Measurements from ENCODE around the gene SEC61A1.
A peak's percentile ranks its signal among the peaks of the same experiment; 100 is the strongest.

SEC61A1 gene

DNA sequence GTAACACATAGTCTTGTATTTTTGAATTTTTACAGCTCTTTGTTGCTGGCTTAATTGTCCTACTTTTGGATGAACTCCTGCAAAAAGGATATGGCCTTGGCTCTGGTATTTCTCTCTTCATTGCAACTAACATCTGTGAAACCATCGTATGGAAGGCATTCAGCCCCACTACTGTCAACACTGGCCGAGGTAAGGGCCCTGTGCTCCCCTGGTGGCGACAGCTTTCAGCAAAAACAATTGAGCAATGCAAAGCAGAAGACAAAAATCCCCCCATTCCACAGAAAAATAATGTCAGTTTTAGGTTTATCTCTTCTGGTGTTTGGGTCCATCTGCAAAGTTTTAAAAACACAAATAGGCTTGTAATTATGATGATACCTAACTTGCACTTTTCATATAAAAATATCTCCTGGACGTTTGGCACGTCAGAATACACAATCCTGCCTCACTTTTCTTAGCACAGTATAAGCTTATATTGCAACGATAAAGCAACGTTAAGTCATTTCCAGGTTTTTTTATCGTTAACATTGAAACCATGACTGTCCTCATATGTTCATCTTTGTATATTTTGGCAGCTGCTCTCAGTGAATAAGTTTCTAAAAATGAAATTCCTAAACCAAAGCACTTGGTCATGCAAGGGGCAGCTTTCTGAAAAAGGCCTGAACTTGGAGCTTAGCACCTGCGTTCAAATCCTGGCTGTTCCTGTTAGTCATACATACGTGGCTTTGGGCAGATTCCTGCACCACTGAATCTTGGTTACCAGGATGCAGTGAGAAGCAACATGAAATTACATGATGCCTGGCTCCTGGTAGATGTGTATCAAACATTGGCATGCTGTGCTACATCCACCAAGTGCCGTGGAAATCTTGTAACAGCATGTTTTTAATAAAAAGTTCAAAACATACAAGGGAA is 8.5 kb downstream of the SEC61A1 start:
- no peak for DNase-seq

DNA sequence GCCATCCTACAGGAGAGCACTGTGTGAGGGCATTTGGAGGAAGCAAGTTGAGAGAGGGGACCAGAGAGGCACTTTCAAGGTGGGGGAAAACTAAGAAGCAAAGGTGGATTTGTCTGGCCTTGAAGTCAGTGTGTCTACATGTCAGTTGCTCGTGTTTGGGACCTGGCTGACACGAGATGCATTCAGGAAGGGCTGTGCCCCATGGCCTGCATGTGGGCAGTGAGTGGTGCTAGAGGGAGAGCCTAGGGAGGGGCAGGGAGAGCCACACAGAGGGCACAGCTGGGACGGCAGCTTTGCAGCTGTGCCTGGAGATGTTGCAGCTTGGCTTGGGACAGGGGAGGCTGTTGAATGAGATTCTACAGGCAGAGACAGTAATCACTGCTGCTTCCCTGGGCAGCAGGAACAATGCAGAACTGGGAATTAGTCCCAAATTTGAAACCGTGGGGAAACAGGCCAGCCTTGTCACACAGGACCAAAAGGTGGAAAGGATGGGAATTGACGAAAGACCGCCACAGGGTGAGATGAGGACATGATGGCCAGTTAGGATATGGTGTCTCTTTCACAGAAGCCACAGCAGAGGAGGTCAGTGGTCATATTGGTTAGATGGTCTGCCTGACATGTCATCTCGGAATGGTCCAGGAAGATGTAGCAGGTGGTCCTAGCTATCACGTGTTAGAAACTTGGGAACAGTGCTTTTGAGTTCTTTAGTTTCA is 10.0 kb downstream of the SEC61A1 start:
- no peak for DNase-seq

DNA sequence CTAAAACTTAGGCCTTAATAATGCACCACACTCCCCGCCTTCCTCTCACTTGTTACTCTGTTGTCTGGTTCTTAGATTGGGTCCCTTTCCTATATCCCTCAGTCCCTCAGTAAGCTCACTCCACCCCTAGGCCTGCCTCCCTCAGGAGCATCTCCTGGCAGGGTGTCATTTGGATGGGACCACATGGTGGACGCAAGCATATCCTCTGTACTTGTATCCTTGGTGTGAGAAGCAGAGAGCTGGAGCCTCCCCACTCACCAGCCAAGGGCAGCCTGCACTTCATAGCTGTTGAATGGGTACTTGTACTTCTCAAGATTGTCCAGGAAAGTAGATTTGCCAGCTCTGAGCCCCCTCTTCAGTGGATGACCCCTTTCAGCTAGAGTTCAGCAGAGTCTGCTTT is 11.6 kb downstream of the SEC61A1 start:
- DNase-seq: no peak

- no peak for DNase-seq
These were observed 12.7 kb downstream of the SEC61A1 start for GRCh38 chr3:128064962-128065361.

- no peak for DNase-seq
These were observed 13.9 kb downstream of the SEC61A1 start for GRCh38 chr3:128066114-128066513.

DNA sequence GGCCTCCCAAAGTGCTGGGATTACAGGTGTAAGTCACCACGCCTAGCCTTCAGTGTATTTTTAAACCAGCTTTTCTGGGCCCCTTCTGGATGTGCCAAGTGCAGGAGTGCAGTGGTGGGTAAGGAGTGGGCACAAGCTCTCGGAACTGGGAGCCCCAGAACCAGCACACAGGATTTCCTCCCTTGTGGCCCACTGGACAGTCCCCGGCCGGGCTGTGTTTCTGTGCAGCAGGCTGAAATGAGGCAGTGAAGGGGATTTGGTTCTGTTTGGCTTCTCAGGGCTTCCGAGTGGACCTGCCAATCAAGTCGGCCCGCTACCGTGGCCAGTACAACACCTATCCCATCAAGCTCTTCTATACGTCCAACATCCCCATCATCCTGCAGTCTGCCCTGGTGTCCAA is 14.4 kb downstream of the SEC61A1 start:
- DNase-seq: no peak

- no peak for DNase-seq
These were observed 15.3 kb downstream of the SEC61A1 start for GRCh38 chr3:128067489-128067888.

- peak in 1 of 2 donors; percentile 47 for DNase-seq
These were observed 16.0 kb downstream of the SEC61A1 start for GRCh38 chr3:128068156-128068620.

- DNase-seq: no peak
These were observed 17.0 kb downstream of the SEC61A1 start for GRCh38 chr3:128069271-128069670.

GRCh38 chr3:128070898-128071591 is 18.8 kb downstream of the SEC61A1 start:
- no peak for DNase-seq

GRCh38 chr3:128071771-128072453 is 19.7 kb downstream of the SEC61A1 start:
- no peak for DNase-seq

GRCh38 chr3:128072454-128073184 is 20.4 kb downstream of the SEC61A1 start:
- DNase-seq: no peak

DNA sequence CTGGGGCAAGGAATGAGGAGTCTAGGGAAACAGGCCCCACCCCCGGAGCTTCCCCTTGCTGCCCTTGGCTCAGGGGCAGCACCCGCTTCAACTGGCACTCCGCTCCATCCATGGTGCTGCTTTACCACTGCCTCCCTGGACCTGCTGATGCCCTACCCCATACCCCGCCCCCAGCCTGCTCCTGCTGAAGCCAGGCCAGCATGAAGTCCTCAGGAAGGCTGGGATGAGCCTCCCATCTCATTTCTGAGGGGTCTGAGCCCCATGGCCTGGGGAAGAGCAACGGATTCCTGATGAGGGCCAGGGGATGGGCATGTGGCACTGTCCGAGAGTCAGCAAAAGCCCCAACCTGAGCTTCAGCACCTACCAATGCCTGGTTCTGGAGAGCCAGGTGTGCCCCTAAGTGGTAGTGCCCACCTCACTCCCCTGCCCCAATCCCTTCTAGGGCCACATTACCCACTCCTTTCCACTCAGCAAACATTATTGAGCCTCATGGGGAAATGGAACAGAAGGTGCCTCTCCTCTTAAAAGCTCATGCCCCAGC is 21.0 kb downstream of the SEC61A1 start:
- no peak for DNase-seq

DNA sequence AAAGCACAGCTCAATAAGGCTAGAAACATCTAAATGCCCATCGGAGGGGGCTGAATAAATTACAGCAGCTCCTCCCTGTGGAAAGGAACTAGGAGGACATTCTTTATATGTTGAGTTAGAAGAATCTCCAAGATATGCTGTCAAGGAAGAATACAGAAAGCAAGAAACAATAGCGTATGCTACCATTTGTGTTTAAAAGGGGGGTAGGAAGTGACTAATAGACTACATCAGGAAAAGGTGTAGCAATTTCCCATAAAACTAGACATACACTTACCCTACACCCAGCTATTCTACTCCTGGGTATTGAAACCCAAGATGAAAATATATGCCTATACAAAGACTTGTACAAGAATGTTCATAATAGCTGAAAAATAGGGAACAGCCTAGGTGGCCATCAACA is 21.6 kb downstream of the SEC61A1 start:
- DNase-seq: no peak

GRCh38 chr3:128074851-128075521 is 22.7 kb downstream of the SEC61A1 start:
- DNase-seq: peak; percentile 9 to 45

DNA sequence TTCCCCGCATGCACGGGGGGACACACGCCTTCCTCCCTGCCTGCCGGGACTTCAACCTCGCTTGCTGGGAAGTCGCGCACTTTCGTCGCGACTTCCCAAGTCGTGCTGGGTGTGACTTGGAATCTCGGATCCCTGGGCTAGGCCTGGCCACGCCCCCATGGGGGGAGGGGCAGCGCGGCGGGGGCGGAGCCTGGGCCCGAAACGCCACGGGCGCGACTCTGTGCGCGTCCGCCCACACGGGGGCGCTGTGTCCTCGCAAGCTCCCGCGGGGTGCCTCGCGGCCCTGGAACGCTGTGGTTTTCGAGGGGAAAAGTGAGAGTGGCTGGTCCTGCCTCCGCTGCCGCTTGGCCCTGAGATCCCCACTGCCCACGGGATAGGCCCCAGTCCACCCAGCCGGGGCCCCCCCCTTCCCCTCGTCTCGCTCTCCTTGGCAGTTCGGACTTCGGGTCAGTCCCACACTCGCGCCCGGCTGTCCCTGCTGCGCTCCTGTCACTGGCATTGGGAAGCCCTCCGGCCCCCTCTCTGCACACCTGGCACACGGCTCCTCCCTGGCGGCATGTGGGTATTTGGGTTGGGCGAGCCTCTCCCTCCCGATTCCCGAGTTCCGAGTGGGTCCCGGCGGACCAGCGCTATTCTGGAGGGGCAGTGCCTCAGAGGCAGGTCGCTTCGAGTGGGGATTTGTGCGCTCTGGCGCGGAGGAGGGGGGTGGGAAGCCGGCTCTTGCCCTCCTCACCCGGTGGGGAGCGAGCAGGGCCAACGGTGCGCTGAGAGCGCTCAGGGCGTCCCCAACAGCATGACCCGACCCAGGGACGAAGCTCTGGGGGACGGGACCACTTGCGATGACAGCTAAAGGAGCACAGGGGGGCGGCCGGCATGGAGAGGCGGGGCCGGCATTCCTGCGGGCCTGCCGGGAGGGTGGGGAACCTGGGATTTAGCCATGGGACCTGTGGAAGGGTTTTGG is 23.6 kb downstream of the SEC61A1 start:
- peak; percentile 80 to 96 for DNase-seq

GRCh38 chr3:128076483-128077201 is 24.4 kb downstream of the SEC61A1 start:
- peak; percentile 27 to 38 for DNase-seq

DNA sequence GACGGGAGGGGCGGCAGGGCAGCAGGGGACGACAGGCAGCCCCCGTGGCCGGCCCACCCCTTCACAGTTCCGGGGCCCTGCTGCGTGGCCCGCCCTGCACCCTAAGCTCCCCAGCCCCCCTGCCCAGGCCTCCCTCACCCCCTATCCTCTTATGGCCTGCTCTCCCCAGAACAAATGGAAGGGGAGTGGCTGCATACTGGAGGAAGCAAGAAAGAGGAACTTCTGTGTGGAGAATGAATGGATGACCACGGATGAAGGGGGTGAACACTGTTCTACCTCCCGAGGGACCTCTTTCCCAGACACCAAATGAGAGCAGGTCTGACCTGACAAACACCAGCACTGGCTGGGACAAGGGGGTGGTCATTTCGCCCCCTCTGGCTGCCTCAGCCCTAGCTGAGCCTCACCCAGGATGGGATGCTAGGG is 25.0 kb downstream of the SEC61A1 start:
- DNase-seq: peak; percentile 41 to 46

GRCh38 chr3:128077665-128078064 is 25.4 kb downstream of the SEC61A1 start:
- DNase-seq: no peak

All from inflammatory macrophage treated with lipopolysaccharide for 1 hour (primary cell).